NCI-H1105 treated with DMSO at 0.1 percent for 48 hours (cell line): Measurements from ENCODE around the gene MRPL20.
"Not testable (repeated sequence)": the region's sequence is repeated elsewhere in the genome, so short reads cannot be mapped to it uniquely, and the experiment has no call there.

Experiments used
- DNase-seq: peaks from one replicate; lab custom pipeline; 2025; lab: John Stamatoyannopoulos, UW

MRPL20 gene

DNA sequence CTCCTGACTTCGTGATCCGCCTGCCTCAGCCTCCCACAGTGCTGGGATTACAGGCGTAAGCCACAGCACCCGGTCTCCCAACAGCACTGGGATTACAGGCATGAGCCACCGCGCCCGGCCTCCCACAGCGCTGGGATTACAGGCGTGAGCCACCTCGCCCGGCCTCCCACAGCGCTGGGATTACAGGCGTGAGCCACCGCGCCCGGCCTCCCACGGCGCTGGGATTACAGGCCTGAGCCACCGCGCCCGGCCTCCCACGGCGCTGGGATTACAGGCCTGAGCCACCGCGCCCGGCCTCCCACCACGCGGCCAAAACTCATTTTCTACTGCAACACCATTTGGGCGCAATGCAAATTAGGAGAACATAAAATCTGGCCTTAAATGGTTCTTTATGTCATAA lies 21.8 kb downstream of the MRPL20 start:
- not testable (repeated sequence) for DNase-seq

DNA sequence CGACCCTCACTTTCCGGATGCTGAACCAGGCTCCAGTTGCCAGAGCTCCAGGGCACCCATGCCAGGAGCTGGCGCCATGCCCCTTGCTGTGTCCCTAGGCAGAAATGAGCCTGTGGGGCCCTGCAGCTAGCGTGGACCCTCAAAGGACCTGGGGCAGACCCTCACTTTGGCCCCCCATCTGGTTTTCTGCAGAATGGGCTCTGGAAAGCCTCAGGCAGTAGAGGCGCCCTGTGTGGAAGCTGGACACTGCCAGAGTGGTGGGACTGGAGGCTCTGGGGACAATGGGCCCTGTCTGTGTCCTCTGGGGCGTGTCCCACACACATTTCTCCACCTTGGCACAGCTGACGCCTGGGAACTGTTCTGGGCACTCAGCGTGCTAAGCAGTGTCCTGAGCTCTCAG lies 25.8 kb downstream of the MRPL20 start:
- no peak for DNase-seq

DNA sequence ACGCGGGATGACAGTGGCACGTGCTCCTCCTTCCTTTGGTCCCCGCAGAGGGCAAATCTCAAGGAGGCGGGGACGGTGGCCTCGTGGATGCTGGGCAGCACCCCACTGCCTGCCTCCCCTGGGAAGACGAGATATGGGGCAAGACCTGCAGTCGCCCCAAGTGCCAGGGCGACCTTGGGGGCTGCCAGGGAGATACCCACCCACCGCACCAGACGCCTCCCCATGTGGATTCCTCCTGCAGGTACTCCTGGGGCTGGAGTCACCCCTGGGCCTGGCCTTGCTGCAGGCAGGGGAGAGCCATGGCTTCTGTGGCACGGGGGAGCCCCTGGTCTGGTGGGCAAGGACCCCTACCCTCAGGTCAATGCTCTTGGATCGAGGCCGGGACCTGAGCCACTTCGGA lies 26.2 kb downstream of the MRPL20 start:
- DNase-seq, result no peak

DNA sequence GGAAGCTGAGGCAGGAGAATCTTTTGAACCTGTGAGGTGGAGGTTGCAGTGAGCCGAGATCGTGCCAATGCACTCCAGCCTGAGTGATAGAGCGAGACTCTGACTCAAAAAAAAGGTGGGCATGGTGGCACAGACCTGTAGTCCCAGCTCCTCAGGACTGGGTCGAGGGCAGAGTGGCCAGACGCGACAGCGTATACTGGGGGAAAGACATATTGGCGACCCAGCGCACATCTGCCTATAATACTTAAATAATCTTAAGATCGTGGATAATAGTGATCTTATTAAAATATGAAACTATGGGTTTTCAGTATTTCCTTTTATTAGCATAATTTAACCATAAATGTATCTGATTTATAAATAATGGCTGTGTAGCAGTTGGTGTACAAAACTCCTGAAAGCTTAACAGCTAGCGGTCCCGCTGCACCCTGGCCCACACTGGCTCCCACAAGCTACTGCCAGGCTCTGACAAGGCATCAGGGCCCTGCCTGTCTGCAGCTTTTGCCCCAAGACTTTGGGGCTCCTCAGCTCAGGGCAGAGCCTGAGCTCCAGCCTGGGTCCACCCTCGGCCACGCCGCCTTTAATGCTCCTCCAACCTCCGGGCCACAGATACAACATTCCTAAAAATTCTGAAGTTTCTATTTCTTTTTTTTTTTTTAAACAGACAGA lies 29.4 kb downstream of the MRPL20 start:
- no peak for DNase-seq

DNA sequence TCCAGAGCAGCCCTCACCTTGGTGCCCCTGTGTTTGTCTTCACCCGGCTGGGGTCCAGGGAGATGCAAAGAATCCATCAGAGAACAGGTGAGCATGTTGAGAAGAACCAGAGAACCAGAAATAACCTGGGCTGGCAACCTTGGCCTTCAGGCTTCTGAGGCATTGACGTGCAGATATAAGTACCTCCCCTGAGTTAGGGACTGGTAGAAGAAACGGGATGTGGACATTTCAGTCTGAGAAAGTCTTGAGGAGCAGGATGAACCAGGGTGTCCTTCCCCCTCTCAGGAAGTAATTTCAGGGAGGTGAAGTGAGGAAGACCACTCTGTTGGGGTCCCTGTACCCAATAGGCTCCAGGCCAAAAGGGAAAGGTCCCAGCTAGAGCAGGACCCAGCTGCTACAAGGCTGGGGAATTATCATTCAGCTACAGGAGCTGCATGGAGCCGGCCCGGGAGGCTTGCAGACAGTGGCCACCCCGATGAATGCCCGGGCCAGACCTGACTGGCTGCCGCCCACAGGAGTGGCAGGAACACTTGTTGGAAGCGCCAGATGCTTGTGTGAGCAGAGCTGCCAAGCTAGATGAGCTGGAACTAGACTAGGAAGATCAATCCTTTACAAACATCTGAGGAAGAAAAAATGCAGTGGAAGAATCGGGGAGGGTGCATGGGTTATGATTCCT lies 30.4 kb downstream of the MRPL20 start:
- DNase-seq, result no peak

DNA sequence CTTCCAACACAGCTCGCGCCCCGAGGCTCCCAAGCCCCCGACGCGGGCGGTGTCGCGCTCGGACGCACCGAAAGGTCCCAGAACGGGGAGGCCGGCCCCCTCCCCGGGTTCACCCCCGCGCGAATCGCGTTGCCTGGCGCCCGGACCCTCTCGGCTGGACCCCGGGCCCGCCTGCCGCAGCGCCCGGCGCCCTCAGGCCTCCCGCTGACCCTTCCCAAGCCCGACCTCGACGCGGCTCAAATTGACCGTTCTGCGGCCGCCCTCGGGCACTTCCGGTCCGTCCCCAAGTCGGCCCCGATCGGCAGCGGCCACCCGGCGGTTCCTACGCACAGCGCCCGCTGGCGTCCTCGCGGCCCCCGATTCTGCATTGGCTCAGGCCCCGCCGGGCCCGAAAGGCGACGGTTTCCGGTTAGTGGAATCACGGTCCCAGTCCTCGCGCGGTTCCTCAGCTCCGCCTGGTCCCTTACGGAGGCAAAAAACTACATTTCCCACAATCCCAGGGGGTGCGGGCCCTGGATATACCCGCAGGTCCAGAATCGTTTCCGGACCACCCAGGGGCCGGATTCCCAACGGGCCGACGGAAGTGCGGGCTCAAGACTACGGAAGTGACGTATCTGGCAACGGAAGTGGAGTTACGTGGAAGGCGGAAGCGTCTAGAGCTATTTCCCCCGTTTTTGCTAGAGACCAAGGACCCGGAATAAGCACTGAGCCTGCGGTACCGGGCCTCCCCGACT lies 32.0 kb downstream of the MRPL20 start, which contains the start of gene AURKAIP1:
AURKAIP1 (minus strand) TSS at position 279 of the 734 bp plus-strand sequence. CDS start 451 bp downstream, outside the sequence.
- DNase-seq, result peak; percentile 99

DNA sequence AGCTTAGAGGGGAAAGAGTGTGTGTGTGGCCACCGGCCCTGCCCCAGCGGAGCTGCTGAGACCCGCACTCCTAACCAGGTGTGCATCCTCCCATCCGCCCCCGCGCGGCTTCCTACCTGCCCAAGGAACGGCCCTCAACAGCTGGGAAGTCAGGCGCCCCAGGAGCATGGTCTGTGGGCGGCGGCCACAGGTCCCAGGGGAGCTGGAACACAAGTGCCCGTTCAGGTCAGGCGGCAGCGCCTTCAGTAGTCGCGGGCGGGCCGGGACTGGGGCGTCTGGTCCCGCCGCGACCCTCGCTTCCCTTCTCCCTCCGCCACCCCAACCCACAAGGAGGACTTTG lies 32.5 kb downstream of the MRPL20 start:
- DNase-seq, result no peak

DNA sequence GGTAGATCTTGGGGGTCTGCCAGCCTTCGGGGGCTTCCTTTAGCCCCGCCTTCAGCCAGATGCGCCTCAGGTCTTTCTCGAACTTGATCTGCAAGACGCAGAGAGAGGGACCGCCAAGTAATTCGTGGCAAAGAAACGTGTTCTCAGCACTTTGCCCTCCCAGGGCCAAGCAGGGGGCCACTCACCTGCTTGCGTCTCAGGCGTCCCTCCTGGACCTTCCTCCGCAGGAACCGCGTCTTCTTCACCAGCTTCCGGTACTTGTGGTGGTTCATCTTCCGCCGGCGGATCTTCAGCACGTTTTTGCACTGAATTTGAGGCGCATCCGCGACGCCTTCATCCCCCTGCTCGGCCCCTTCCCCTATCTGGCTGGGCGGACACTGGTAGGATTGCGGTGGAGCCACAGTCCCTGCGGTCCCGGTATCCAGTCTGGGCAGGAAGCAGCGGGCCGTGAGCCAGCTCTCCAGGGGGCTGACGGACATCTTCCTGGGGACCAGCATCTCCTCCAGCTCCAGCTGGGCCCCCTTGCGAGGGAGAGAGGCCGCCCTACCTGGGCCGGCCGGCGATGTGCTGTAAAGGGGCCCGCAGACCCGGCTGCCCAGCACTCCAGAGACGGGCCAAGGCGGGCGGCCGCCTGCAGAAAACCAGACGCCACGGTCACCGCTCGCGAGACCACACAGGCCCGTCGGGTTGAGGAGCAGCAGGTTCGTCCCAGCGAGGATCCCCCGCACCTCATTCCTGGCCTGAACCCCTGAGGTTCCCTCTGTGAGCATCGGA lies 33.1 kb downstream of the MRPL20 start:
- no peak for DNase-seq

DNA sequence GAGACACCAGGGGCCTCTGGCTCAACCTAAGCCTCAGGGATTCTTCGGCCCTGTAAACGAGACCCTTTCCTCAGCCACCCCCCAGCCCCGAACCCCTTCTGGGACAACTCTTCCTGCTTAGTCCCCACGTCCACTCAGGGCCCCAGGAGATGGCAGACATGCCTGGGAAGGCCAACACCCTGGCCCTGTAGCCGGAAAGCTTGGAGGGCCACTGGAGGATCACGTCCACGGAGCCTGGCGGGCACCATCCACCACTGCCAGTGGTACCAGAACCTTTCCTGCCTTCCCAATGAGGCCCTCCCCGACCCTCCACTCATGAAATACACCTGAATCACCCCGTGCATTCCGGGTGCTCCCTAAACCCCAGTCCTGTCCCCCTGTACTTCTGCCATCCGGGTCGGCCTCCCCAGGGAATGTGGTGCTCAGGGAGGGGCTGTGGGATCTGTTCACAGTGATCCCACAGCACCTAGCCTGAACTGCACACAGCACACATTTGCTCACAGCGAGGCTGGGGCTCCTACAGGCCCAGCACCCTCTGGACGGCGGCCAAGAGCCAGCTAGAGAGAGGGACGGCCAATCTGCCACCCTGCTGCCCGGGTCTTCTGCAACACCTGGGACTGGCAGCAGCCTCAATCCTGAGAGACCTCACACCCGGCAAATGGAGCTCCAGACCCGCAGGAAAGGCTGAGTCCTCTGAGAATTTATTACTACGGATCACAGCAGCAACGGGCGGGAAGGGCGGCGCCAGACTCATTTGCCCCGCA lies 33.9 kb downstream of the MRPL20 start:
- no peak for DNase-seq

DNA sequence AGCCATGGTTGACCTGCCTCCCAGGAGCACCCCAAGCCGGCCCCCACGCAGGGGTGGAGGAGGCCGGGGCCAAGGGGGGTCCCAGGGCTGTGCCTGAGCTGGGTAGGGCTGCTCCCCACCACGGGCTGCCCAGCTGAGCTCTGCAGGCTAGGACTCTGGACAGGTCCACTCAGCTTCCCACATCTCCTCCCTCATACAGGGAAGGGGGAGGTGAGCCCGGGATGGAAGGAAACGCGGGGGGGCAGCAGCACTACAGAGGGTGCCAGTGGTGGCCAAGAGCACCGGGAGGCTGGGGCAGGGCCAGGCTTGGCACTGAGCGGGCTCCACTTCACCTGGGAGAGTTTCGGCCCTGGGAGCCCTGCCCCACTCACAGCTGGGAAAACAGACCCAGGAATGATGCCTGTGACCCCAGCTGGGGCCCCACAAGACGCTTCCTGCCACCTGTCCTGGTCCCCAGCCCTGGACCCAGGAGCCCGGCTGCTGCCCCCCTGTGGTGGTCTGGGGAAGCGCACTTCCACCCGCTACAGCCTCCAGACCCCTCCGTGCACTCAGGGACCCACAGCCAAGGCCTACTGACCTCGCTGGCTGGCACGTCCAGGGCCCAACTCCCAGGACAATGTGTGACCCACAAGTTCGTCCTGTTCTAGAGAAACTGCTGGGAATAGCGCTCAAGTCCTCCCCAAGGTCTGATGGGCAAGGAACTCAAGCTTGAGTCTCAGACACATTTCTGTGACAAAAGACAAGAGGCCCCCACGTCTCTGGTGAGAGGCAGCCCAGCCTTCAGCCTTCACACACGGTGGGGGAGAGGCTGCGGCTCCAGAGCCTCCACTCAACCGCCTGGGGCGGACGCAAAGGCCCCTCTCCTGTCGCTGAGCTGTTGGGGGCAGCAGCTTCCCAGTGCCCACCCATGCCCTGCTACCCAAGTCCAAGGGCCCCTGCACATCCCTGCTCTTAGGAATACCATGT lies 35.1 kb downstream of the MRPL20 start:
- DNase-seq, result peak; percentile 34

DNA sequence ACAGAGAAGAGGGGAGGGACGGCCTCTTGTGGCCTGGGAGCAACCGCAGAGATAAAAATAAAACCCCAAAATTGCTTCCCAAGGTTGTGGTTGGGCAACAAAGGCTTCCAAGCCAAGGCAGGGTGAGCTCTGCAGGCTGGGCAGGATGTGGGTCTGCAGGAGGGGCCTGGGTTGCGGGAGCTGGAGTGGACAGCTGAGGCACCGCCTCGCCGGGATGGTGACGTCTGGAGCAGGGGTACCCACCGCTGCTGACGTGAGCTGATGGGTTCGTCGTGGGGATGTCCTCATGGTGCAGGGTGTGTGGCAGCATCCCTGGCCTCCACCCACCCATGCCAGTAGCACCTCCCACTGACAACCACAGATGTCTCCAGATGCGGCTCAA lies 35.7 kb downstream of the MRPL20 start:
- no peak for DNase-seq

DNA sequence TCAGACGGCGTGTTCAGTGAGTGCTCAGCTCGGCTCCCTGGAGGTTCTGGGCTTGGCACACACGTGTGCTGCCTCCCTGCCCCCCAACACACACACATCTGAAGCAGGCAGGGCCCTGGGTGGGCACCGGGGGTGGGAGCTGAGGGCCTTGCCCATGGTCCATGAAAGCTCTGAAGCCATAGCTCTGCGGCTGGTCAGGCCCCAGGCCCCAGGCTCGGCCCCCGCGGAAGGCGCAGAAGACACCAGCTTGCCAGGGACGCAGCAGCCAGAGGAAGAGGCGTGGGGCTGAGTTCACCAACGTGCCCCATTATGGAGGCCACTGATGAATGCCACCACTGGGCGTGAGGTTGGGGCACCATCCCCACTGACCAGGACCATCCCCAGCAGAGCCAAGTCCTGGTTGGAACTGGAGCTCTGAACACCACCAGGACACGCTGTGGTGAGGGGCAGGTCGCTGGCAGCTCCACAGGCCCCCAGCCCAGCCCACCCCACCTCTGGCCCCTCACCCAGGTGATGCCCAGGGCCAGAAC lies 36.3 kb downstream of the MRPL20 start:
- no peak for DNase-seq

DNA sequence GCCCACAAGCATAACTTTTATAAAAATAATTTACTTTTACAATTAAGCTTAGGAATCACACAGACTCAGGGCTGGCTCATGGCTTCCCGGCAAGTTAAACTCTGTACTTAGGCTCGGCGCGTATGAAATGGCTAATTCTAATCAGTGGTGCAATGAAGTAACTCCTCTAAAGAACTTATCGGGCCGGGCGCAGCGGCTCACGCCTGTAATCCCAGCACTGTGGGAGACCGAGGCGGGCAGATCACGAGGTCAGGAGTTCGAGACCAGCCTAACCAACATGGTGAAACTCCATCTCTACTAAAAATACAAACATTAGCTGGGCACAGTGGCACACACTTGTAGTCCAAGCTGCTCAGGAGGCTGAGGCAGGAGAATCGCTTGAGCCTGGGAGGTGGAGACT lies 37.0 kb downstream of the MRPL20 start:
- DNase-seq, result not testable (repeated sequence)

DNA sequence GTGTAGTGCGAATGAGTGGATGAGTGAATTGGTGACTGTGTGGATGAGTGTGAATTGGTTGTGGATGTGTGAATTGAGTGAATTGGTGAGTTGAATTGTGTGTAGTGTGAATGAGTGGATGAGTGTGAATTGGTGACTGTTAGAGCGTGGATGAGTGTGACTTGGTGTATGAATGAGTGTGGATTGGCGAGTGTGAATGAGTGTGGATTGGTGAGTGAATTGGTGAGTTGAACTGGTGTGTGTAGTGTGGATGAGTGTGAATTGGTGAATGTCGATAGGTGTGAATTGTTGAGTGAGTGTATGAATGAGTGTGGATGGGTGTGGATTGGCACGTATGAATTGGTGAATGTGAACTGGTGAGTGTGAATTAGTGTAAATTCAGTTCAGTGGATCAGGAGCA lies 39.8 kb downstream of the MRPL20 start:
- no peak for DNase-seq

DNA sequence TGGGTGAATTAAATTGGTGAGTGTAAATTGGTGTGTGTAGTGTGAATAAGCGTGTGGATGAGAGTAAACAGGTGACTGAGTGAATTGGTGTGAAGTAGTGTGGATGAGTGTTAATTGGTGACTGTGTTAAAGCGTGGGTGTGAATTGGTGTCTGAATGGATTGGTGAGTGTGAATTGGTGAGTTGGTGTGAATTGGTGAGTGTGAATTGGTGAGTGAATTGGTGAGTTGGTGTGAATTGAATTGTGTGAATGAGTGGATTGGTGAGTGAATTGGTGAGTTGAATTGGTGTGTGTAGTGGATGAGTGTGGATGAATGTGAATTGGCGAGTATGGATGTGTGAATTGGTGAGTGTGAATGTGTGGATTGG lies 40.4 kb downstream of the MRPL20 start:
- no peak for DNase-seq

DNA sequence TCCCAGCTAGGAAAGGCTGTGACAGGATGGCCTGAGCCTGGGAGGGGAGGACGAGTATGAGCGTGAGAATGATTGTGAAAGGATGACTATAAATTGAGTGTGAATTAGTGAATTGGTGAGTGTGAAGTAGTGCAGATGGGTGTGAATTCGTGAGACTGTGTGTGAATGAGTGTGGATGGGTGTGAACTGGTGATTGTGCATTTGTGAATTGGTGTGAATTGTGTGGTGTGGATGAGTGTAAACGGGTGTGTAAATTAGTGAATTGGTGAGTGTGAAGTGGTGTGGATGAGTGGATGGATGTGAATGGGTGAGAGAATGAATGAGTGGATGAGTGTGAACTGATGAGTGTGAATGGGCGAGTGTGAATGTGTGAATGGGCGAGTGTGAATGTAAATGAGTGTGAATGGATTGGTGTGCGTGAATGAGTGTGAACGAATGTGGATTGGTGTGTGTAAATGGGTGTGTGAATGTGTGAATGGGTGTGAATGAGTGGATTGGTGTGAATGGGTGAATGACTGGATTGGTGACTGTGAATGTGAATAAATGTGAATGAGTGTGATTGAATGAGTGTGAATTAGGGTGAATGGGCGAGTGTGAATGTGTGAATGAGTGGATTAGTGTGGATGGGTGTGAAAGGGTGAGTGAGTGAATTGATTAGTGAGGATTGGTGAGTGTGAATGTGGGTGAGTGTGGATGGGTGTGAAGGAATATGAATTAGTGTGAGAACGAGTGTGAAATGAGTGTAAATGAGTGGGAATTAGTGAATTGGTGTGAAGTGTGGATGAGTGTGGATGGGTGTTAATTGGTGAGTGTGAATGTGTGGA lies 41.0 kb downstream of the MRPL20 start:
- DNase-seq, result no peak

DNA sequence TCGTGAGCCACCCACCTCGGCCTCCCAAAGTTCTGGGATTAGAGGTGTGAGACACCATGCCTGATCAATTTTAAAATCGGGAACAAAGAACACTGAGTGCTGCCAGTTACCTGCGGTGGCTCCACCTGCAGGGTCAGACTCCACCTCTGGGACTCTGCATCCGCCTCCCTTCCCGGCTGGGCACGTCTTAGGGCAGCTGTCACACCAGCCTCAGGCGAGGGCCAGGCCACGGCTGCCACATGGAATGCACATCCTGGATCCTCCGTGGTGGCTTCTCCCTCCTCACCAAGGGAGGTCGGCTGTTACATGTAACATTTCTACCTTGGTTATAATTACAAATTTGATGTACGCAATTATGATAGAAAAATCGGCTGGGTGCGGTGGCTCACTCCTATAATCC lies 42.8 kb downstream of the MRPL20 start:
- no peak for DNase-seq

DNA sequence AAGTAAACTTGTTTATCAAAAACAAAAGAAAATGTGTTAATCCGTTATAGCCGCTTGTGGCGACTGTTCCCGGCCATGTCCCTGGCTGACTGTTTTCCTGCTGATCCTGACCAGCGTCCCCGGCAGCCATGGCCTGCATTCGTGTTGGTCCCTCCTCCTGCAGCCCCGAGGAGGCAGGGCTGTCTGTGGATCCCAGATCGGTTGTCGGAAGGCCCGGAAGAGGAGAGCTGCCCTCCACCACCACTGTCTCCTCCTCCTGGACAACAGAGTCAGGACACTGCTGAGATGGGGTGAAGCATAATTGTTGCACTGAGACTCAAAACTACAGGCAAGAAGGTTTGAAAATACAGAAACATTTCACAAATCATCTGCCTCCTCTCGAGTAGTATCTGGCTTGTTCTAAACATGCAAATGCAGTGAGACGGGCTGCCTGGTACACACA lies 45.1 kb downstream of the MRPL20 start:
- DNase-seq, result no peak

DNA sequence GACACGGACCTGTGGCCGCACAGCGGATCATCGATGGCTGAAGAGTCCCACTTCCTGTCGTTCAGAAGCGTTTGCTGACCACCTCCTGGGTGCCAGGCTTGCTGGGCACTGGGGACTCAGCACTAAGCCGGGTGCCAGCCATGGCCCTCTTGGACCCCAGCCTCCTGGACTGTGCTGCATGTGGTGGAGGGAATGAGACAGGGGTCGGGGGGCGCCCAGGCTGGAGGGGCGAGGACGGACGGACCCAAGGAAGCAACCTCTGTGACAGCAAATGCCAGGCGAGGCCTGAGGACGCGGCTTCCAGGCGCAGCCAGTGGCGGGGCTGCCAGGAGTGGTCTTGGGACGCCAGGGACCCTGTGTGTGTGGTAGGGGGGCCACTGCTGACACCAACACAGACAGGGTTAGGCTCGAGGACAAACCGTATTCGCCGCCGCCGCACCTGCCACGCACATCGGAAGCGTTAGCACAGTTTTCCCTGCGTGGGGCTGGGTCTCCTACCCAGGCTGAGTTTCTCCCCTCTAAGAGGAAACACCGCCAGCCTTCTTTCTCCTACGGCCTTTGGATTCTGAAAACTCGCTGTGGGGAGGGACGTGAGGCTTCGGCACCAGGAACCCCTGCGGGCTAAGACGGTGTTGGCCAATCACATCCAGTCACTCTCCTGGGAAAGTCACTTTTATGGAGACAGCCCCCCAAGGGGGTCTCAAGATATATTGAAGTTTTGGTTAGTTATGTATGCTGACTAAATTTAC lies 45.7 kb downstream of the MRPL20 start:
- DNase-seq, result no peak
